NCI-H2227 (cell line): ENCODE results near the gene FAM118A.
"Not testable (repeated sequence)": the region's sequence is repeated elsewhere in the genome, so short reads cannot be mapped to it uniquely, and the experiment has no call there.

ENCODE experiments used
- DNase-seq: peaks from one replicate; lab custom pipeline; 2025; ENCODE audit not compliant: unreplicated experiment; lab: John Stamatoyannopoulos, UW

The FAM118A gene

DNA sequence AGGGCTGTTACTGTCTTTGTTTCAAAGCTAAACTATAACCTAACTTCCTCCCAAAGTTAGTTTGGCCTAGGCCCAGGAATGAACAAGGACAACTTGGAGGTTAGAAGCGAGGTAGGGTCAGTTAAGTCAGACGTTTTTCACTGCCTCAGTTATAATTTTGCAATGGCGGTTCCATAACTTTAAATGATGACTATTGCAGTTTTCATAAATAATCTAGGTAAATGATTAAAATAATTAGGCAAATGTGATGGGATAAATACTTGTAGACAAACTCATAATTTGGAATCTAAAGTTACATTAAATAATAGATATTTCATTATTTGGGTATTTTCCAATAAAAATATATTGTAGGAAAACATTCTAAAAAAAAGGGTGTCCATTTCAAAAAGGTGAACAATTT, 63.9 kb downstream of the FAM118A start:
- not testable (repeated sequence) for DNase-seq

DNA sequence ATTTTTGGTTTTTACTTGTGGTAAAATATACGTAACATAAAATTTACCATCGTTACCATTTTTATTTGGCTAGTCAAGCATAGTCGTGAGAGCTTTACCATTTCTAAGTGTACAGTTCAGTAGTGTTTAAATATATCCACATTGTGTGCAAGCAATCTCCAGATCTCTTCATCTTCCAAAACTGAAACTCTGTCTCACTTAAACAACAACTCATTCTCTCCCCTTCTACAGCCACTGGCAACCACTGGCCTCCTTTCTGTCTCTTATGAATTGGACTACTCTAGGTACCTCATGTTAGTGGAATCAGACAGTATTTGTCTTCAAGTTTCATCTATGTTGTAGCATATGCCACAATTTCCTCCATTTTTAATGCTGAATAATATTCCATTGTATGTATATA, 66.3 kb downstream of the FAM118A start:
- DNase-seq = no peak

DNA sequence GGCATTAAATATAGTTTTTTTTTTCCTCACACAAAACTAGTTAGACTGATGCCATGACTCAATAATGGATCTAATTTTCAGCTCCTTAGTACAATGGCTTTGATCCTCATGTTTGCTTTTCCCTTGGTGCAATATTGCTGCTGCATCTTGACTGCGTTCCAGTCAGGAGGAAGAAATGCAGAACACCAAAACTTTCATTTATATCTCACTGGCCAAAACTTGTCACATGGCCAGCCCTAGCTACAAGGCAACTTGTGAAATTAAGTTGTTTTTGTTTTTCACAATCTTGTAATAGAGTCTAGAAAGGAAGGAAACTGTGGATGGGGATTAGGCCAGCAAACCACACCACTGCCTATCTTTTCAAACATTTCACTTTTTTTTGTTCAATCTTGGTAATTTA, 67.0 kb downstream of the FAM118A start:
- DNase-seq = no peak

DNA sequence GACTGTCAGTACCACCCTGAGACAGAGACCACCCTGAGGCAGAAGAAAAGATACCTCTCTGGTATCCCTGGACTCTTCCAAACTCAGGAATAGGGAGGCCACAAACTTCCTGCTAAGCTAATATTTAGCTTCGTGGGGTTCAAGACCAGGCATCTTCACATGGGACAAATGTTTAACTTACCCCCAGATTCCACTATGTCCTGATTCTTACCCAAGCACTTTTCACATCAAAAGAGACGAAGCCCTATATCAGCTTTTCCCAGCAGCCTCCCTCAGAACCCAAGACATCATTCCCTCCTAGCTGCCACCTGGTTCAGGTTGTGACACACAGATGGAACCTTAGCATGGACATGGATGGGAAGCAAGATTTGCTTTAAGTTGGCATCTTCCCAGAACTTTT, 71.6 kb downstream of the FAM118A start:
- DNase-seq = no peak

DNA sequence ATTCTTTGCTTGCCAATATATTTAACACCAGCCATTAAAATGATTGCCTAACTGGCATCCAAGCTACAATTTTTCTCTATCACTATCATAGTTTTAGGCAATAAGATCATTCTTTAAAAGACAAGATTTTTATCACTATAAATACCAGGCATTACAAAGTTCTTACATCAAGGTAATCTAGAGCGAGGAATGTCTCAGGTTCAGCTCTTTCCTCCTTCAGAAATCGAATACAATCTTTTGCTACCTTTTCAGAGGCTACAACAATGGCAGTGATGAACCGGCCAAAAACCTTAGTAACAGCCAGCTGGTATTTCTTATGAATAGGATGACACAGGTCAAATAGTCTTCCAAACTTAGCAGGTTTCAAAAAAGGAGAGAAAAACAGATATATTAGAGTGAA, 79.8 kb downstream of the FAM118A start:
- DNase-seq = no peak
